SIG-M5 (cell line): ENCODE results near the gene AFTPH.

Experiments
- DNase-seq: peaks from one replicate; lab custom pipeline; 2025; lab: John Stamatoyannopoulos, UW

AFTPH gene

GRCh38 chr2:64612575-64613195 lies 88.6 kb downstream of the AFTPH start:
- no peak for DNase-seq

GRCh38 chr2:64613276-64613675 lies 89.1 kb downstream of the AFTPH start:
- DNase-seq, result no peak

GRCh38 chr2:64615192-64615763 lies 91.2 kb downstream of the AFTPH start:
- DNase-seq, result no peak

GRCh38 chr2:64615844-64616536 lies 91.9 kb downstream of the AFTPH start:
- no peak for DNase-seq

GRCh38 chr2:64617631-64618151 lies 93.6 kb downstream of the AFTPH start:
- DNase-seq, result no peak

GRCh38 chr2:64620661-64621060 lies 96.5 kb downstream of the AFTPH start:
- DNase-seq, result no peak

- no peak for DNase-seq
Measured at GRCh38 chr2:64622443-64623241, 98.5 kb downstream of the AFTPH start.

- no peak for DNase-seq
Measured at GRCh38 chr2:64623242-64623850, 99.2 kb downstream of the AFTPH start.

- no peak for DNase-seq
Measured at GRCh38 chr2:64624108-64624610, 100.0 kb downstream of the AFTPH start.

GRCh38 chr2:64624862-64625261 lies 100.7 kb downstream of the AFTPH start:
- no peak for DNase-seq

- no peak for DNase-seq
Measured at GRCh38 chr2:64625299-64626145, 101.4 kb downstream of the AFTPH start.

GRCh38 chr2:64626146-64626809 lies 102.2 kb downstream of the AFTPH start:
- DNase-seq, result no peak

- DNase-seq, result no peak
Measured at GRCh38 chr2:64626963-64627760, 103.0 kb downstream of the AFTPH start.

GRCh38 chr2:64627860-64628841 lies 104.0 kb downstream of the AFTPH start:
- DNase-seq, result no peak

GRCh38 chr2:64629329-64629781 lies 105.2 kb downstream of the AFTPH start:
- DNase-seq, result no peak

GRCh38 chr2:64629875-64630274 lies 105.7 kb downstream of the AFTPH start:
- no peak for DNase-seq

- no peak for DNase-seq
Measured at GRCh38 chr2:64630752-64631151, 106.6 kb downstream of the AFTPH start.

GRCh38 chr2:64631771-64632170 lies 107.6 kb downstream of the AFTPH start:
- no peak for DNase-seq
